ENCODE data around the gene SH2D6. TPM values are rescaled to one million over a fixed set of nuclear protein-coding genes. Genes with fewer than 3 reads are reported as not detected.

Gene SH2D6
- total and polyA plus RNA-seq, 2 donors: 0.37 TPM; not detected in 1

DNA sequence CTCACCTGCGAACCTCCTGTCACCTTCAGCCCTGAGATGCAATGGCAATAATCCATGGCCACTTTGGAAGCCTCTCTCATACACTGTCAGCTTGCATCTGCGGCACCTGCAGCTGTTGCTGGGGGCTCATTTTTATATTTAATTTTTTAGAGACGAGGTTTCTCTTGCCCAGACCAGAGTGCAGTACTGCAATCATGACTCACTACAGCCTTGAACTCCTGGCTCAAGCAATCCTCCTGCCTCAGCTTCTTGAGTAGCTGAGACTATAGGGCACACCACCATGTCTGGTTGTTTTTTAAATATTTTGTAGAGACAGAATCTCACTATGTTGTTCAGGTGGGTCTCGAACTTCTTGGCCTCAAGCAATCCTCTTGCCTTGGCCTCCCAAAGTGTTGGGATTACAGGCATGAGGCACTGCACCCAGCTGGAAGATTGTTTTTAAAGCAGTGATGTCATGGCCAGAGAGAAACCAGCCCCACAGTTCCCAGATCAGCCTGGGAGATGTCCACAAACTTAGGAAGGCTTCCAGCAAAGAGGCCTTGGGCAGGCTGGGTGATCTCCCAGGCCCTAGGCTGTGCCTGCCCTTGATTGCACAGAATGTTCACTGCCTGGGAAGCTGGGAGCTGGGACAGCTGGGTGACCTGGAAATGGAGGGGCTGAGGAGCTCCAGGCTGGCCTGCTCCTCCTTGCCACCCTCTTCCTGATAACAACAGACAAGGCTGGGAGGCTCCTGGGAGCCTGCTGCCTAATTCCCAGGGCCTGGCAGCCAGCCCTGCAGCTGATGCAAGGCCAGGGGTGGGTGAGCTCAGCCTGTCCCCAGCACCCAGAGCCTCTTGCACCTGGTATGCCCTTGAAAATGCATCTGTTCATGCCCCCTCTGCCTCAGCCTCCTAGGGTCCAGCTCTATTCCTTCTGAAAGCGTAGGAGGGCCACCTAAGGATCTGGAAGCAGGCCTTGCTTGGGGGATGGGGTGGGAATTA is 27.1 kb downstream of the SH2D6 start:
- DNase-seq (ENCODE audit: extremely low spot score): no peak
- H3K27ac ChIP-seq (ENCODE audit: low read depth): no peak overlapping the region
- no peak overlapping the region for H3K4me3 ChIP-seq (ENCODE audit: low read depth, low read length)
- peaks cover 1% of the 10 kb centered on the region for H3K4me1 ChIP-seq (ENCODE audit: insufficient read depth)
- WGBS: 83% methylated on average over 5 of the region's 5 CpGs
- H3K36me3 ChIP-seq (ENCODE audit: insufficient read depth): no peaks in the 10 kb centered on the region

DNA sequence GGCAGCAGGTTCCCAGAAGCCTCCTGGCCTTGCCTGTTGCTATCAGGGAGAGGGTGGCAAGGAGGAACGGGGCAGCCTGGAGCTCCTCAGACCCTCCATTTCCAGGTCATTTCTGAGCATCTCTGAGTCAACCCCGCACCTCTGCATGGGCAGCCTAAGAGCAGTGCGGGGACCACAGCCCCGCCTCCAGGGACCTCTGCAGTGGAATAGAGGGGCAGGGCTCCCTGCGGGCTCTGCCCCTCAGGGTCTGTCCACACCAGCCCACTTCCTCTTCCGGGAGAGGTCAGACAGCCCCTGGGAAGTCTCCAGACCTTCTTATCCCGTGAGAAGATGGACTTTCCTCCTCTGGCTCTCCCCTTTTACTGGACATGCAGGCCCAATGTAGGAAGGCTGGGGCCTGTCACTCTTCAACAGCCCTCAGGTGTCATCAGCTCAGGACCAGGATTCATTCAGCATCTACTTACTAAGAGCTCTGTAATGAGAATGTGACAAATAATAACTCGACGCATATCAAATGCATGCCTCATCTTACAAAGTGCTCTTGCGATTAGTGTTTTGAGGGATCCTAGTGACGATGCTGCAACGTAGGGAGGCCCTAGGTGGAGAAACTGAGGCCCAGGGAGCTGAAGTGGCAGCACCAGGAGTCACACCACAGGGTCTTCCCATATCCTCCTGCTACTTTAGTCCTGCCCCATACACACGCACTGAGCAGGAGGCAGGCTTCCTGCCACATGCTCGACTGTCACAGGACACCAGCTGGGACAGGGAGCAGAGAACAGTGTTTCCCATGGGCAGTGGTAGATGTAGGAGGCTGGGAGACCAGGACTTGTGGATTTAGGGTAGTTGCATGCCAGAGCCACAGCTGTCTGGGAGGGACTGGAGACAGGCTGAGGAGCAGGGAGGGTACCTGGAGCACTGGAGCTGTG is 28.0 kb downstream of the SH2D6 start:
- Histone ChIP-seq H3K4me1 (ENCODE audit: insufficient read depth) (peaks cover 1% of the 10 kb centered on the region), H3K27ac (ENCODE audit: low read depth) (no peak overlapping the region), H3K4me3 (ENCODE audit: low read depth, low read length) (no peak overlapping the region), H3K36me3 (ENCODE audit: insufficient read depth) (no peaks in the 10 kb centered on the region)
- WGBS: 78% methylated on average over 14 of the region's 14 CpGs
- DNase-seq (ENCODE audit: extremely low spot score): no peak

DNA sequence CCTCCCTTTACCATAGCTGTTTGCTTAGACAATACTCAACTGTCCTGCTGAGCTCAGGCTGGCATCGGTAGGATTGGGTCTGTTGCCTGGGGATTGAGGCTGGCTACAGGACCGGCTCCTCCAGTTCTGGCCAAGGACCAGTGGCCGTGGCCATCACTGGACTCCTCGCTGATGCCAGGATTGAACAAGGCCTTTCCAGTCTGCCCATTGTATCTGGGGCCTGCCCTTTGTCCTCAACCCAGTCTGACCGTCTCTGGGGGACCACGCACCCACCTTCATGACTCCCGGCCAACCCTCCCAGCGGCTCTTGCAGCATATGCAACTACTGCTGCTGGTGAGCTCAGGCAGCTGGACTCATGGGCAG is 28.7 kb downstream of the SH2D6 start:
- no peak overlapping the region for H3K4me3 ChIP-seq (ENCODE audit: low read depth, low read length)
- WGBS: 83% methylated on average over 8 of the region's 8 CpGs
- no peak overlapping the region for H3K27ac ChIP-seq (ENCODE audit: low read depth)
- no peak for DNase-seq (ENCODE audit: extremely low spot score)
- no peaks in the 10 kb centered on the region for H3K36me3 ChIP-seq (ENCODE audit: insufficient read depth)
- H3K4me1 ChIP-seq (ENCODE audit: insufficient read depth): peaks cover 1% of the 10 kb centered on the region

DNA sequence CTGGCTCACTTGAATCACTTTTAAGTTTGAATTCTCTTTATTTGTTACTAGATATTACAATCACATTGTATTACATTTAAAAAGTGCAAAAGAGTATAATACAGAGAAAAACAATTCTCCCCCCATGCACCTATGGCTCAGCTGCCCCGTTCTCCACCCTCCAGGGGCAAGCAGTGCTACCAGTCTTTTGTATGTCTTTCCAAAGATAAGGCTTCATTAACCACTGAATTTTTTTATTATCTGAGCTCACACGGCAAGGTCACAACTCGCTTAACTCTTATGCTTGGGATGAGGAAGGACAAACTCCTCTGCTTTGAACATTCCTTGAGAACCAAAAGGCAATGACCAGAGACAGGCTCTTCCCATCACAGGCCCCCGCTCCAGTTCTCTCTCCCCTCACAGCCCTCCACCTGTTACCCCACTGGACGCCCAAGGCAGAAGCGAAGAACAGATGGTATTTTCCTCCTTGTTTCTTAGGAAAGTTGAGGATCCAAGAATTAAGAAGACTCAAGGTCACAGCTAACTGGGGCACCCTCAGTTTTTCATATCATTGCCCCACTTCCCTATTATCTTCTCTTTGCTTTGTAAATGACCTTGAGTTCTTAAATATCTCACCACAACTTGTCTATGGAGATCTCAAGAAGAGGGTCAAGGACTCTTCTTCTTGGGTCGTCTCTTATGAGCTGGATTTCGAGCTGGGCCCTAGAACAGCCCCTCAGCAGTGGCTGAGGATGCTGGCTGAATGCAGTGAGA is 30.1 kb downstream of the SH2D6 start:
- Histone ChIP-seq H3K36me3 (ENCODE audit: insufficient read depth) (no peaks in the 10 kb centered on the region), H3K4me3 (ENCODE audit: low read depth, low read length) (no peak overlapping the region), H3K4me1 (ENCODE audit: insufficient read depth) (no peaks in the 10 kb centered on the region), H3K27ac (ENCODE audit: low read depth) (no peak overlapping the region)
- DNase-seq (ENCODE audit: extremely low spot score): no peak
- WGBS: 92% methylated on average over 8 of the region's 8 CpGs

DNA sequence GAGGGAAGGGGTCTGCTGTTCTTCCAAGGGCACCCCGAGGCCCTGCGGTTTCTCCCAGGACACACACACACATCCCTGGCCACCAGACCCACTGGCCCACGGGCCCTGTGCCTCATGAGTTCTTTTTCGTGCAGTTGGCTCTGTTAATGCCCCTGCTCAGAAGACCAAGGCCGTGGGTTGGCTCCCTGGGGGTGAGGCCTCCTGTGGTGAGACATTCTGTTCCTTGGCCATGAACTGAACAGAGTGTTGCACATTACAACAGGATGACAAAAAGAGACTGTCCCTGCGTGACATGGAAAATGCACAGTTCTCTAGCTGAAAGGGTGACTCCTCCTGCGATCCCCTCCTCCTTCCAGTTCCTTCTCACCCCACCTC is 30.7 kb downstream of the SH2D6 start:
- H3K4me3 ChIP-seq (ENCODE audit: low read depth, low read length): no peak overlapping the region
- no peak for DNase-seq (ENCODE audit: extremely low spot score)
- no peaks in the 10 kb centered on the region for H3K36me3 ChIP-seq (ENCODE audit: insufficient read depth)
- no peak overlapping the region for H3K27ac ChIP-seq (ENCODE audit: low read depth)
- 93% methylated on average over 7 of the region's 7 CpGs for WGBS
- H3K4me1 ChIP-seq (ENCODE audit: insufficient read depth): no peaks in the 10 kb centered on the region

DNA sequence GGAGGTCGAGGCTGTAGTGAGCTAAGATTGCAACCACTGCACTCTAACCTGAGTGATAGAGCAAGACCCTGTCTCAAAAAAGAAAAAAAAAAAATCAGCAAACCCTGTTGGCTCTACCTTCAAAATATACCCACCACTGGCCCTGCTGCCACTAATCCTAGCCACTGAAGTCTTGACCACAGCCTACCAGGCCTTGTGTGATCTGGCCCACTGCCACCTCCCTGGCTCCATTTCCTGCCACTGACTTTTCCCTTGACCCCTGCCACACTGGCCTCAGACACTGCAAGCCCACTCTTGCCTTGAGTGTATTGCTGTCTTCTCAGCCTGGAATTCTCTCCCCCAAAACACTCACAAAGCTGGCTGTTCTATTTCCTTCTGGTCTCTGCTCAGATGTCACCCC is 33.7 kb downstream of the SH2D6 start:
- no peak for DNase-seq (ENCODE audit: extremely low spot score)
- Histone ChIP-seq H3K27ac (ENCODE audit: low read depth) (no peak overlapping the region), H3K4me1 (ENCODE audit: insufficient read depth) (no peaks in the 10 kb centered on the region), H3K36me3 (ENCODE audit: insufficient read depth) (no peaks in the 10 kb centered on the region), H3K4me3 (ENCODE audit: low read depth, low read length) (no peak overlapping the region)
- 81% methylated on average over 1 of the region's 1 CpG for WGBS

DNA sequence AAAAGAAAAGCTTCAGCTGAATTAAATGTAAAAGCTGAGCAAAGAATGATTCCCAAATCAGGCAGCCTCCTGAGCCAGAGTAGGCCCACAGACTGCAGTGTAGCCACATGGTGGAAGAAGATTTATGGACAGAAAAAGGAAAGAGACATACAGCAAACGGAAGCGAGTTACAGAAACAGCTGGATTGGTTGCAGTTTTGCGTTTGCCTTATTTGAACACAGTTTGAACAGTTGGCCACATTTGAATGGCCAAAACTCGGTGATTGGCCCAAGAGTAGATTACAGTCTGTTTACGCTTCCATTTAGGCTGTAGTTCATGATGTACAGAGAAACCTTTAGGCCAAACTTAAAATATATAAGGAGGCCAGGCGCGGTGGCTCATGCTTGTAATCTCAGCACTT is 35.1 kb downstream of the SH2D6 start:
- H3K36me3 ChIP-seq (ENCODE audit: insufficient read depth): no peaks in the 10 kb centered on the region
- no peak for DNase-seq (ENCODE audit: extremely low spot score)
- H3K4me3 ChIP-seq (ENCODE audit: low read depth, low read length): no peak overlapping the region
- no peak overlapping the region for H3K27ac ChIP-seq (ENCODE audit: low read depth)
- H3K4me1 ChIP-seq (ENCODE audit: insufficient read depth): no peaks in the 10 kb centered on the region
- WGBS: 75% methylated on average over 7 of the region's 7 CpGs

DNA sequence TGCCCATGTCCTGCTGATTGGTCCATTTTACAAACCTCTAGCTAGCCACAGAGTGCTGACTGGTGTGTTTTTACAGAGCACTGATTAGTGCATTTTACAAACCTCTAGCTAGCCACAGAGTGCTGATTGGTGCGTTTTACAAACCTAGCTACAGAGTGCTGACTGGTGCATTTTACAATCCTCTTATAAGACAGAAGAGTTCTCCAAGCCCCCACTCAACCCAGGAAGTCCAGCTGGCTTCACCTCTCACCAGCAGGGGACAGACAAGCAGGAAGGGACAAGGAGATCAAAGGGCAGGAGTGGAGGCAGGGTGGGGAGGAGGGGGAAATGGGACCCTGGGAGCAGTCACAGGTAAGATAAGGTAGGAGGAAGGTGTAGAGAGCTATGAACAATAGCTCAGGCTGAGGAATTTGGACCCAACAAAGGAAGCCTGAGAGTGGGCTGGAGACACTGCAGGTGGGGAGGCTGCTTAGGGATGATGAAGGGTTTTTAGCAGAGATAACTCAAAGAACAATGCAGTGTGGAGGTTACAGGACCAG is 37.1 kb downstream of the SH2D6 start:
- no peak for DNase-seq (ENCODE audit: extremely low spot score)
- Histone ChIP-seq H3K4me3 (ENCODE audit: low read depth, low read length) (no peak overlapping the region), H3K36me3 (ENCODE audit: insufficient read depth) (no peaks in the 10 kb centered on the region), H3K4me1 (ENCODE audit: insufficient read depth) (no peaks in the 10 kb centered on the region), H3K27ac (ENCODE audit: low read depth) (no peak overlapping the region)
- WGBS: 75% methylated on average over 1 of the region's 1 CpG

DNA sequence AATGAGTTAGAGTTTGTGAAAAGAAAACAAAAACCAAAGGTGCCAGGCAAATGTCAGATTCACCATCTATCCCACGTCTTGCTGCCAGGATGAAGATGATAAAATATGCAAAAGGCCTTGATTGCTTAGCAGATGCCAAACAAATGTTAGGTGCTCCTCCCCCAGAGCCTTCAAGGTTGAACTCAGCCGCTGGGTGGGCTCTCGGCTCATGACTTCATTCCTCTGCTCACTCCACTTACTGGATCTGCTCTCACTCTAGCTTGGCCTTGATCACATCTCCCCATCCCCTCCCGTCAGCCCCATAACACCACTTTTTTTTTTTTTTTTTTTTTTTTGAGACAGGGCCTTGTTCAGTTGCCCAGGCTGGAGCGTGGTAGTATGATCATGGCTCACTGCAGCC is 38.5 kb downstream of the SH2D6 start:
- H3K27ac ChIP-seq (ENCODE audit: low read depth): no peak overlapping the region
- no peak for DNase-seq (ENCODE audit: extremely low spot score)
- 93% methylated on average over 5 of the region's 5 CpGs for WGBS

DNA sequence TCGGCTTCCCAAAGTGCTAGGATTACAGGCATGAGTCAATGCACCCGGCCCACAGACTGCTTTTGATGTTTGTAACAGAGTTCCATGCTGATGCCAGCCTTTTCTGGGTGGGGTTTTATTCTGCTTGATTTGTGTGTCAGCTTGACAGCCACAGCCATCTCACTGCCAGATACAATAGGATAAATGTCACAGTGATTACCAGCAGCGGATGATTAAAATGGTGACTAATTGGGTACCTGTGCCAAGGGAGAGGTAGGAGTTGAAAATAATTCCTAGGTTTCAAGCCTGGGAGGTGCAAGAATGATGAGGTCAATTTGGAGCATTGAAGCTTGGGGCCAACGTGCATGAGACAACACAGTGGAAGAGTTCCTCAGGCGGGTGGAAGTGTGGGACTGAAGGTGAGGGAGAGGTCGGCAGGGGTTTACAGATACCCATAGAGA is 39.4 kb downstream of the SH2D6 start:
- 72% methylated on average over 6 of the region's 6 CpGs for WGBS
- no peaks in the 10 kb centered on the region for H3K4me1 ChIP-seq (ENCODE audit: insufficient read depth)
- no peak overlapping the region for H3K27ac ChIP-seq (ENCODE audit: low read depth)
- DNase-seq (ENCODE audit: extremely low spot score): no peak
- no peak overlapping the region for H3K4me3 ChIP-seq (ENCODE audit: low read depth, low read length)
- H3K36me3 ChIP-seq (ENCODE audit: insufficient read depth): no peaks in the 10 kb centered on the region

More for the DNA sequence above, 38.5 kb downstream of the SH2D6 start:
- no peak overlapping the region for H3K4me3 ChIP-seq (ENCODE audit: low read depth, low read length)
- H3K36me3 ChIP-seq (ENCODE audit: insufficient read depth): no peaks in the 10 kb centered on the region
- H3K4me1 ChIP-seq (ENCODE audit: insufficient read depth): no peaks in the 10 kb centered on the region

DNA sequence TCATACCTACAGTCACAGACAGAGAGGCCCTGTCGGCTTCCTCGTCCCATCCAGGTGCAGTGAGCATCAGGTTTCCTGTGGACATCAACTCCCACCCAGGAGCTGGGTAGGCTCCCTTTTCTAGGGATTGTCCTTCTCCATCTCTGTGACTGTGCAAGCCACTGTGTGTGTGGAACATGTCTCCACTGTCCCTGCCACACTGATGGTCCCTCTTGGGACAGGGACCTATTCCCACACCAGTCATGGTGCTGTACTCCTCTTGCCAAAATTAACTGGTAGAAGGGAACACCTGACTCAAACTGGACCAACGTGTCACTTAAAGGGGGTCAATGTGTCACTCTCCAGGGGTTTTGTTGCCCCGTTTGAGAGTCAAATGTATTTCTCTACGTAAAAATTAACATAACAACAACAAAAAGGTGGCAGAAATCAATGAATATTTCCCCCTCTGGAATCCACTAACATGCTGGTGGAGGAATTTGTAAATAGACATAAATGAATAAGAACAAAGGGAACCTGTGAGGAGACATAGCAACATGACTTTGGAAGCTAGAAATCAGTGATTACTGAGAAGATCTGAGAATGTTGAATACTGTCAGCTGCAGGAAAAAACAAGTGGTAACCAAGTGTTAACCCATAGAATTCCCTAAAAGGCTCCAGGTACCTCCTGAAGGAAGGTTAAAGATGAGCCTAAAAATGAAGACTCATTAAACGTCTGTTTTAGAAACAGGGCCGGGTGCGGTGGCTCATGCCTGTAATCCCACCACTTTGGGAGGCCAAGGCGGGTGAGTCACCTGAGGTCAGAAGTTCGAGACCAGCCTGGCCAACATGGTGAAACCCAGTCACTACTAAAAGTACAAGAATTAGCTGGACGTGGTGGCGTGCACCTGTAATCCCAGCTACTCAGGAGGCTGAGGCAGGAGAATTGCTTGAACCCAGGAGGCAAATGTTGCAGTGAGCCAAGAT is 40.4 kb downstream of the SH2D6 start:
- no peak for DNase-seq (ENCODE audit: extremely low spot score)
- WGBS: 90% methylated on average over 12 of the region's 12 CpGs
- H3K4me3 ChIP-seq (ENCODE audit: low read depth, low read length): no peak overlapping the region
- no peaks in the 10 kb centered on the region for H3K4me1 ChIP-seq (ENCODE audit: insufficient read depth)
- no peak overlapping the region for H3K27ac ChIP-seq (ENCODE audit: low read depth)
- H3K36me3 ChIP-seq (ENCODE audit: insufficient read depth): no peaks in the 10 kb centered on the region

DNA sequence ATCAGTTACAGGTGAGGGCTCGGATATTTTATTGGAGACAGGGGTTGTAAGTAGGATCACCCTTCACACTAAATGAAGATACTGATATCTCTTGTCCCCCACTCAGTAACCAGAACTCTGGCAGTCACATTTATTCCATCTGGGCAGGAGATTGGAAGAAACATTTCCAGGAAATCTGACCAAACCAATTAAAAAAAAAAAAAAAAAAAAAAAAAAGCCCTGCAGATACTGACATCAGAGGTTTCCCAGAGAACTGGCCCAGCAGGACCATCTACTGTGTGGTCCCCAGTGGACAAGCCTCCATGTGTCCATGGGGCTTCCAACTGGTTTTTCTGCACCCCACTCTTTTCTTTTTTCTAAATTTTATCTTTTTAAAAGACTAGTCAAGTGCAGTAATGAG is 41.3 kb downstream of the SH2D6 start:
- no peaks in the 10 kb centered on the region for H3K36me3 ChIP-seq (ENCODE audit: insufficient read depth)
- H3K27ac ChIP-seq (ENCODE audit: low read depth): no peak overlapping the region
- H3K4me3 ChIP-seq (ENCODE audit: low read depth, low read length): no peak overlapping the region
- no peaks in the 10 kb centered on the region for H3K4me1 ChIP-seq (ENCODE audit: insufficient read depth)
- no peak for DNase-seq (ENCODE audit: extremely low spot score)
- 92% methylated on average over 1 of the region's 1 CpG for WGBS

Measured in urinary bladder (tissue), 4 donors.